Measurements from ENCODE around the gene CDHR2.

Gene CDHR2

DNA sequence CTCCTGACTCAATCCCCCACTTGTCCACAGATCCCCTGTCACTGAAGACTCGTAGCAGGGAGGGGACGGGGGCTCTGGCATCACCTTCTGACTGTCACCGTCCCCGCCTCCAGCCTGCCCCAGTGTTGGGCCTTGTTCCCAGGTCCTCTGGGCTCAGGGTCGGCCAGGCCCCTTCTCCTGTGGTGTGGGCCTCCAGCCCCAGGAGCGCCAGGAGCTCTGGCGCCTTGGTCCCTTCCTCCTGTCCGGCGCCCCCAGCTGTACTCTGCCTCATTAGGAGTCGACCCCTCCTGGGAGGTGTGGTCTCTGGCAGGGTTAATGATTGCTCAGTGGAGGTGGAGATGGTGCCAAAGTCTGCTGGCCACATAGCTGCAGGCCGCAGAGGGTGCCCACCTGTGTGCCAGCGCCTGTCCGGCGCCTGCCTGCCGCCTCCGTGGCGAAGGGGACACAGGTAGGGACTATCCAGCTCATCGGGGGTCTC, at the start of gene CDHR2:
Gene CDHR2, plus strand, starts transcription at position 376 of the 478 bp plus-strand sequence. CDS start 16,011 bp downstream, outside the sequence.
- DNase-seq (ENCODE audit: low read depth): no peak

GRCh38 chr5:176500511-176500910, 48.6 kb upstream of the CDHR2 start:
- DNase-seq (ENCODE audit: low read depth): peak; percentile 74

DNA sequence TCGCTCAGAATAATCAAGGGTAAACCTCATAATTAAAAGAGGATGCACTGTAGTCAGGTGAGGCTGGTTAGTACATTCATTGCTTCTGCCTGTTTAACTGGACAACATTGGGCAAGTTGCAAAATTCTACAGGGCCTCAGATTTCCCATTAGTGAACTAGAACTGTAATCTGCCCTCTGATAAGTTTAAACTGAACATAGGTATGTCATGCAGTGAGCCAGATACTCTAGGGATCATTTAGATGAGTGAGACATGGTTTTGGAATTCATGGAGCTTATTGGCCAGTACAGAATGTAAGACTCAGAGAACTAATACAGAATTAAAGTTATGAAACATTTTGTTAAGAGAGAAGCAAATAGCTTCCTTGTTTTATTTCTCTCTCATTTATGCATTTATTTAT, 47.8 kb upstream of the CDHR2 start:
- peak; percentile 89 for DNase-seq (ENCODE audit: low read depth)

DNA sequence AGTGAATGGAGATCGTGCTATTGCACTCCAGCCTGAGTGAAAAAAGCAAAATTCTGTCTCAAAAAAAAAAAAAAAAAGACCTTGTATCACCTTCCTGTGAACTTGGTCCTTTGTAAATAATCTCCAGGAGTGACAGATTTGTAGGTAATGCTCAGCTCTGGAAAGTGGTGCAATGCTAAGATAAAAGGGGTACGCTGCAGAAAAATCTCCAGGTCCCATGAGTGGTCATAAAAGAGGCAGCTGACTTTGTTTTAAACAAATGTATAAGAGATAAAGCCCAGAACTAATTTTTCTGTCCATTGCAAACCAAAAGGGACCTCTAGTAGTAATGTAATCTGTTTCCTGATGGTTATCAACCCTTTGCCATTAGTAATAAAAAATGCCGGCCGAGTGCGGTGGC, 45.6 kb upstream of the CDHR2 start:
- DNase-seq (ENCODE audit: low read depth): no peak

- no peak for DNase-seq (ENCODE audit: low read depth)
Measured at GRCh38 chr5:176507911-176508310, 41.2 kb upstream of the CDHR2 start.

- DNase-seq (ENCODE audit: low read depth): no peak
Measured at GRCh38 chr5:176508603-176509002, 40.5 kb upstream of the CDHR2 start.

GRCh38 chr5:176513788-176514187, 35.4 kb upstream of the CDHR2 start:
- DNase-seq (ENCODE audit: low read depth): no peak

DNA sequence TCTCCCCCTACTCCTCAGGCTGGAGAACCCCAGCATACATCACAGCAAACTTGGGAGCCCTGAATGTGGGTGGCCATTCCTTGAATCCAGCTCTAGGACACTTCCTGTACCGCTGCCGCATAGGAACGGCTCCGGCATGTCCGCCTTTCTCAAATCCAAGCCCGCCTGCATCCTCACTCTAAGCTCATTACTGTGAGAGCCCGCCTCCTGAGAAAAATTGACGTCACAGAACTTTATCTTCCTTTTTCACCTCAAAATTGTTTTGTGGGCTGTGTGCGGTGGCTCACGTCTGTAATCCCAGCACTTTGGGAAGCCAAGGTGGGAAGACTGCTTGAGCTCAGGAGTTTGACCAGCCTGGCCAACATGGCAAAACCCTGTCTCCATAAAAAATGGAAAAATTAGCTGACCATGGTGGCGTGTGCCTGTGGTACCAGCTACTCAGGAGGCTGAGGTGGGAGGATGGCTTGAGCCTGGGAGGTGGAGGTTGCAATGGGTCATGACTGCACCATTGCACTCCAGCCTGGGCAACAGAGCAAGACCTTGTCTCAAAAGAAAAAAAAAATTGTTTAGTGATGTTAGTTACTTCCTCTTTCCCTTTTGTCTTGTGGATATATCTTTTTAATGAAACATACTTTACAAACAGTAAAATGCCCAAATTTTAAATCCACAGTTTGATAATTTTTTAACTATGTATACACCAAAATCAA, 34.7 kb upstream of the CDHR2 start:
- no peak for DNase-seq (ENCODE audit: low read depth)

GRCh38 chr5:176515396-176515795, 33.7 kb upstream of the CDHR2 start:
- DNase-seq (ENCODE audit: low read depth): no peak

- DNase-seq (ENCODE audit: low read depth): no peak
Measured at GRCh38 chr5:176517053-176517661, 32.0 kb upstream of the CDHR2 start.

DNA sequence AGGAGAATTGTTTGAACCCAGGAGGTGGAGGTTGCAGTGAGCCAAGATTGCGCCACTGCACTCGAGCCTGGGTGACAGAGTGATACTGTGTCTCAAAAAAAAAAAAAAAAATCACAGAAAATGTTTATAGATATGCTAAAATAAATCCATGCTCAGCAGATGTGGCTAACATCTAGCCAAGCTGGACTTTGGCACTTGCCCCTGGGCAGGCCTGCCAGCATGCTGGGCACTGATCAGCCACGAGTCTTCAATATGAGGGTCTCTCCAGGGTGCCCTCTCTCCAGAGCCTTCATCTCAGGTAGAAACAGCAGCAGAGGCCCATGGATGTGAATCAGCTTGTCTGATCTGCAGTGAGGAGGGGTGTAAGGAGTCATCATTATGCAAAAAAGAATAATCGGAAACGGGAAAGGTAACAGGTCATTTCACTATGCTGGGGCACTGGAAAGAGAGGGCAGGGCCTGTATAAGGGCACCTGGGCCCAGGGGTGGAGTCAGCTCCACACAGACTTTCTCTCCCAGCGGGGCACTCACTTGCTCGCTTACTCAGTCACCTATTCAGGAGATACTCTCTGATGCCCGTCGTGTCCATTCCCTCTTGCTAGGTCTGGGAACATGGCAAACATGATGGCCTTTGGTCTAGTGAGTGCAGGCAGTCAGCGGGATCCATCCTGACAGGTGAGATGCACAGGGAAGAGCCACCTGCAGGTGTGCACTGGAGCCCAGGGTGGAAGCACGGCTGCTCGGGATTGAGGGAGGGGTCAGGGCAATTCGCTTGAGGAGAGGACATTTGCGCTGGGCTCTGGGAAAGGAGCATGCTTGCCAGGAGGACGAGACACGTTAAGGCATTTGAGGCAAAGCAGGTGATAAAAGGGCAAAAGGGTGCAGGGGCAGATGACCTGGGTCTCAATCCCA, 29.1 kb upstream of the CDHR2 start:
- no peak for DNase-seq (ENCODE audit: low read depth)

- no peak for DNase-seq (ENCODE audit: low read depth)
Measured at GRCh38 chr5:176521286-176521685, 27.9 kb upstream of the CDHR2 start.

- no peak for DNase-seq (ENCODE audit: low read depth)
Measured at GRCh38 chr5:176521699-176522263, 27.4 kb upstream of the CDHR2 start.

DNA sequence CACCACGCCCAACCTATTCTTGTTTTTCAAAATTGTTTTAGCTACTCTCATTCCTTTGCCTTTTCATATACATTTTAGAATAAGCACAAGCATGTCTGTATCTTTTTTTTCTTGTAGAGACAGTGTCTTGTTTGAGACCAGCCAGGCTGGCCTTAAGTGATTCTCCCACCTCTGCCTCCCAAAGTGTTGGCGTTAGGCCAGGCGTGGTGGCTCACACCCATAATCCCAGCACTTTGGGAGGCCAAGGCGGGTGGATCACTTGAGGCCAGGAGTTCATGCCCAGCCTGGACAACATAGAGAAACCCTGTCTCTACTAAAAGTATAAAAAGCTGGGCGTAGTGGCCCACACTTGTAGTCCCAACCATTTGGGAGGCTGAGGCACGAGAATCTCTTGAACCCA, 25.0 kb upstream of the CDHR2 start:
- DNase-seq (ENCODE audit: low read depth): no peak

- DNase-seq (ENCODE audit: low read depth): no peak
Measured at GRCh38 chr5:176524987-176525386, 24.2 kb upstream of the CDHR2 start.

GRCh38 chr5:176525677-176526076, 23.5 kb upstream of the CDHR2 start:
- no peak for DNase-seq (ENCODE audit: low read depth)

GRCh38 chr5:176526462-176526861, 22.7 kb upstream of the CDHR2 start:
- DNase-seq (ENCODE audit: low read depth): no peak

DNA sequence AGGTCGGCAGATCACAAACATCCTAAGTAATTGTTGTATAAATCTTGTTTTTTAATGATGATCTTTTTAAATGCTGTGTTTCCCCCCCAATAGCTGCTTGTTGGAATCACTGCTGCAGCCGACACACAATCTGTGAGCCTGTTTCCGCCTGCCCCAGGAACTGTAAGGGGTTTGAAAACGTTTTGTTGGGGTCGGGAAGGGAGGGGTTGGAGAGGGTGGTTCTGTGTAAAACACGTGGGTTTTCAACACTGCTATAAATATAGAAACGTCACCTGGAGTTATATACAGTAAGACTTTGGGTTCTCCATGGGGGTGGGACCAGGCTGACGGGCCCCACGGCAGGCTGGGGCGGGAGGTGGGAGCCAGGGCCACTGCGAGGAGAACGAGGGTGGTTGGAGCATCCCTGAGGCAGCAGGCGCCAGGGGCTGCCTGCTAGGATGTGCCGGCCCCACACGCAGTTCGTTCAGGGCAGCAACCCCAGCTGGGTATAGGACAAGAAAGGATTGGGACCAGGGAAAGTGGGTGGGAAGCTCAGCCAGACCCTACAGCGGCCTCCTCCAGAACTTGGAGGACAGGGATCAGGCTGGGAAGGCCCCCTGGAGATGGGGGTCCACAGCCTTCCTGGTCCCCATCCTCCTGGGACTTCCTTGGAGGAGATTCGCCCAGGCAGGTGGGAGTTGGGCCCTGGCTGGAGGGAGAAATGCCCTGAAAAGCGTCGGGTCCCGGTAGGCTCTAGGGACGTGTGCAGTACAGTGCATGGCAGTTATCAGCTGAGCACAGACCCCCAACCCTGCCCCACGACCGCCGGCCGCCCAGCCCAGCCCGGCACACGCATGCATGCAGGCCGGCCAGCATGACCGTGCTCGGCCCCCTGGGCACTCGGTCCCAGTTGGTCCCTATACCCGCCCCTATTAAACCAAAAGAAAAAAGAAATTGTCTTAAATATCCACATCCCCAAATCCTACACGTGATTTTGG, 21.6 kb upstream of the CDHR2 start:
- DNase-seq (ENCODE audit: low read depth): no peak

DNA sequence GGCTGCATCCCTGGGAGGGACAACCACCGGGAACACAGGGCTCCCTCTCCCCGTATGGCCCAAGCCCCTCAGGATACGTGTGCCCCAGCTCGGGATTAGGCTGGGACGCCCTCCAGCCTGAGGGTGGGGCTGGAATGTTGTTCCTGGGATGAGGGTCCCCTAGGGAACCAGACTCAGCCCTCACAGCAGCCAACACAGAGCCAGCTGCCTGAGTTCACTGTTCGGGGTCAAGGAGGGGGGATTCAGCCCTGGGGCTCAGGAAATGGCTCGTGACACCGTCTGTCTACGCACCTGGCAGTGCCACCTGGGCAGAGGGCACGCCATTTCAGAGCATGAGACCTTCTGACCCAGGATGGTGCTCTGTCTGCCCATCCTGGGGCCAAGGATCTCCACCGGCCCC, 20.8 kb upstream of the CDHR2 start:
- DNase-seq (ENCODE audit: low read depth): no peak

GRCh38 chr5:176528761-176529115, 20.4 kb upstream of the CDHR2 start:
- no peak for DNase-seq (ENCODE audit: low read depth)

DNA sequence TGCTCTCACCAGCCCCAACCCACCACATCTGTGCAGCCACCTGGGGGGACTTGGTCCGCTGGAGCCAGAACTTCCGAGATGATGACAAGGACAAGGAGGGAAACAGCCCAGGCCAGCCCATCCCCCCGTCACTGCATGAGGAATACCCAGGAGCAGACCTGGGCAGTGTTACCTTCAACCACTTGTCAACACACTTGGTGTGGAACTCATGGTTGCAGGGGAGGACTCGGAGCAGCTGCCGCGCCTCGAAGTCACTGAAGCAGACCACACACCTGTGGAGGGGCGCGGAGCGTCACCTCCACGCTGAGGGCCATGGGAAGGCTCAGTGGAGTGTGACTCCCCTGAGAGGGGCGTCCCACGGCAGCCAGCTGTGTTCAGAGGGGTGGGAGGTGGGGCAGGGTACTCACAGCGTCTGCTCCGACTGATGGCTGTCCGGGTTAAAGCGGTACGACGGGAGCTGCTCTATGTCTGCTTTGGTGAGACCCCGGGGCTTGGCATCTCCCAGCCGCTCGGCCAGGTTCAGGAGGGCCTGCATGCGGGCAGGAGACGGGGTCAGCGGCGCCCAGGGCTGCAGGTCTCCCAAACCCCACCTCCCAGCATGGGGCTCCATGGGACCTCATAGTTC, 19.9 kb upstream of the CDHR2 start:
- DNase-seq (ENCODE audit: low read depth): no peak

Measured in fibroblast of gingiva (primary cell).